HG02943 (cell line): ENCODE results near the gene YWHAG.
A peak's percentile ranks its signal among the peaks of the same experiment; 100 is the strongest.
"Not testable (repeated sequence)": the region's sequence is repeated elsewhere in the genome, so short reads cannot be mapped to it uniquely, and the experiment has no call there.

Source experiments
- ATAC-seq: cut with Tn5 transposase; IDR thresholded peaks from one replicate; pipeline ENCODE4 v1.9.1; 2021; ENCODE audit warnings: mild to moderate bottlenecking, low read depth, moderate library complexity; ENCODE audit not compliant: unreplicated experiment

The YWHAG gene

GRCh38 chr7:76381814-76382213 lies 23.0 kb upstream of the YWHAG start:
- ATAC-seq, result no peak

GRCh38 chr7:76380623-76380966 lies 21.8 kb upstream of the YWHAG start:
- ATAC-seq, result no peak

- no peak for ATAC-seq
These were observed 18.6 kb upstream of the YWHAG start for GRCh38 chr7:76377186-76377918.

GRCh38 chr7:76375251-76375650 lies 16.5 kb upstream of the YWHAG start:
- no peak for ATAC-seq

GRCh38 chr7:76372984-76373833 lies 14.4 kb upstream of the YWHAG start:
- ATAC-seq, result no peak

- no peak for ATAC-seq
These were observed 12.6 kb upstream of the YWHAG start for GRCh38 chr7:76371396-76371795.

GRCh38 chr7:76369018-76369417 lies 10.2 kb upstream of the YWHAG start:
- no peak for ATAC-seq

- no peak for ATAC-seq
These were observed 9.4 kb upstream of the YWHAG start for GRCh38 chr7:76368190-76368589.

GRCh38 chr7:76364198-76364584 lies 5.4 kb upstream of the YWHAG start:
- no peak for ATAC-seq

- not testable (repeated sequence) for ATAC-seq
These were observed 5.0 kb upstream of the YWHAG start for GRCh38 chr7:76363754-76364153.

- ATAC-seq, result no peak
These were observed 1.3 kb upstream of the YWHAG start for GRCh38 chr7:76359978-76360638.

GRCh38 chr7:76359111-76359977 lies 553 bp upstream of the YWHAG start:
- ATAC-seq, result peak; percentile 92

GRCh38 chr7:76358011-76358480 lies 745 bp downstream of the YWHAG start:
- peak; percentile 18 for ATAC-seq

- no peak for ATAC-seq
These were observed 1.2 kb downstream of the YWHAG start for GRCh38 chr7:76357475-76358010.

- no peak for ATAC-seq
These were observed 2.0 kb downstream of the YWHAG start for GRCh38 chr7:76356823-76357222.

GRCh38 chr7:76356115-76356514 lies 2.7 kb downstream of the YWHAG start:
- ATAC-seq, result no peak

GRCh38 chr7:76354981-76355730 lies 3.6 kb downstream of the YWHAG start:
- ATAC-seq, result no peak

GRCh38 chr7:76354516-76354915 lies 4.3 kb downstream of the YWHAG start:
- ATAC-seq, result no peak

- ATAC-seq, result no peak
These were observed 5.0 kb downstream of the YWHAG start for GRCh38 chr7:76353744-76354143.
